ENCODE measurements around the gene MPZL3.

Gene MPZL3

GRCh38 chr11:118251858-118252652 is at the start of gene MPZL3:
TSS of gene MPZL3 (minus strand) at chr11:118252365. CDS start at chr11:118252294, 71 bp downstream.
- DNase-seq (ENCODE audit: low read depth) = peak; percentile 62

- no peak for DNase-seq (ENCODE audit: low read depth)
Observed at GRCh38 chr11:118301600-118302195, 49.5 kb upstream of the MPZL3 start.

GRCh38 chr11:118295815-118296454 is 43.8 kb upstream of the MPZL3 start:
- DNase-seq (ENCODE audit: low read depth) = no peak

- no peak for DNase-seq (ENCODE audit: low read depth)
Observed at GRCh38 chr11:118295199-118295598, 43.0 kb upstream of the MPZL3 start.

GRCh38 chr11:118294053-118294452 is 41.9 kb upstream of the MPZL3 start:
- DNase-seq (ENCODE audit: low read depth) = no peak

- no peak for DNase-seq (ENCODE audit: low read depth)
Observed at GRCh38 chr11:118291477-118292135, 39.4 kb upstream of the MPZL3 start.

- no peak for DNase-seq (ENCODE audit: low read depth)
Observed at GRCh38 chr11:118290923-118291322, 38.8 kb upstream of the MPZL3 start.

- no peak for DNase-seq (ENCODE audit: low read depth)
Observed at GRCh38 chr11:118289401-118289800, 37.2 kb upstream of the MPZL3 start.

GRCh38 chr11:118287006-118287405 is 34.8 kb upstream of the MPZL3 start:
- DNase-seq (ENCODE audit: low read depth) = no peak

- no peak for DNase-seq (ENCODE audit: low read depth)
Observed at GRCh38 chr11:118286545-118286944, 34.4 kb upstream of the MPZL3 start.

- DNase-seq (ENCODE audit: low read depth) = no peak
Observed at GRCh38 chr11:118283756-118284350, 31.7 kb upstream of the MPZL3 start.

- no peak for DNase-seq (ENCODE audit: low read depth)
Observed at GRCh38 chr11:118283037-118283636, 31.0 kb upstream of the MPZL3 start.

GRCh38 chr11:118282606-118283005 is 30.4 kb upstream of the MPZL3 start:
- no peak for DNase-seq (ENCODE audit: low read depth)

GRCh38 chr11:118281284-118281683 is 29.1 kb upstream of the MPZL3 start:
- no peak for DNase-seq (ENCODE audit: low read depth)

- no peak for DNase-seq (ENCODE audit: low read depth)
Observed at GRCh38 chr11:118277312-118277711, 25.1 kb upstream of the MPZL3 start.

GRCh38 chr11:118276422-118276821 is 24.3 kb upstream of the MPZL3 start:
- DNase-seq (ENCODE audit: low read depth) = no peak

- DNase-seq (ENCODE audit: low read depth) = no peak
Observed at GRCh38 chr11:118275176-118275575, 23.0 kb upstream of the MPZL3 start.

GRCh38 chr11:118274186-118274585 is 22.0 kb upstream of the MPZL3 start:
- DNase-seq (ENCODE audit: low read depth) = no peak

GRCh38 chr11:118272001-118272400 is 19.8 kb upstream of the MPZL3 start:
- no peak for DNase-seq (ENCODE audit: low read depth)

- DNase-seq (ENCODE audit: low read depth) = no peak
Observed at GRCh38 chr11:118267486-118267885, 15.3 kb upstream of the MPZL3 start.

GRCh38 chr11:118265954-118266353 is 13.8 kb upstream of the MPZL3 start:
- DNase-seq (ENCODE audit: low read depth) = no peak

Measured in stimulated activated CD8-positive, alpha-beta memory T cell treated with anti-CD3 and anti-CD28 coated beads, Interleukin-4, amount 100 ng/mL, for 24 hours (primary cell).